Epithelial cell of esophagus (primary cell): Measurements from ENCODE around the gene PCDH1.
A peak's percentile ranks its signal among the peaks of the same experiment; 100 is the strongest.

Source experiments
- DNase-seq: peaks from one replicate; pipeline ENCODE4 v3.0.0; 2010; ENCODE audit warnings: low read depth
- H3K4me3 ChIP-seq: 2 replicates; pipeline ENCODE4 v1.5.1; 2011; ENCODE audit warnings: mild to moderate bottlenecking, low read length, control low read depth
- TF ChIP-seq, protein P1 (sequence below): IDR thresholded peaks from 2 replicates; pipeline ENCODE4 v1.5.1; 2011; ENCODE audit warnings: low read depth, mild to moderate bottlenecking, low read length, control low read depth, inconsistent platforms; ENCODE audit not compliant: insufficient read depth; ENCODE audit errors: missing control alignments

The PCDH1 gene

DNA sequence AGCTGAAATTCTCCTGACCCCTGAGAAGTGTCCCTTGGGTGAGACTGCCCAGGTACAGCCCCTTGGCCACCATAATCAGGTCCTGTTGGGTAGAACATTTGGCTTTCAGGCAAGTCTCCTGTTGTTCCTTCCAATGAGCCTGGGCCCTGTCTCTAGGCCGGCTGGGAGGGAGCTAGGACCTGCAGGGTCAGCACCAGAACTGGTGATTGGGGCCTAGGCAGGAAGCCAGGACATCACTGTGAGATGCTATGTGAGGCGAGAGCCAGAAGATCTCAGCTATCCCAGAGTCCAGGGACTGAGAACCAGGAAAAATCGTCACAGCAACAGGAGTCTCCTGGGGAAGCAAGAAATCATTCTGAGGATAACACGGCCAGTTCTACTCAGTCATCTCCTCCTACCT lies 51.5 kb downstream of the PCDH1 start:
- H3K4me3 ChIP-seq: no peak overlapping the region
- no peak for DNase-seq
- TF ChIP-seq, protein P1, sequence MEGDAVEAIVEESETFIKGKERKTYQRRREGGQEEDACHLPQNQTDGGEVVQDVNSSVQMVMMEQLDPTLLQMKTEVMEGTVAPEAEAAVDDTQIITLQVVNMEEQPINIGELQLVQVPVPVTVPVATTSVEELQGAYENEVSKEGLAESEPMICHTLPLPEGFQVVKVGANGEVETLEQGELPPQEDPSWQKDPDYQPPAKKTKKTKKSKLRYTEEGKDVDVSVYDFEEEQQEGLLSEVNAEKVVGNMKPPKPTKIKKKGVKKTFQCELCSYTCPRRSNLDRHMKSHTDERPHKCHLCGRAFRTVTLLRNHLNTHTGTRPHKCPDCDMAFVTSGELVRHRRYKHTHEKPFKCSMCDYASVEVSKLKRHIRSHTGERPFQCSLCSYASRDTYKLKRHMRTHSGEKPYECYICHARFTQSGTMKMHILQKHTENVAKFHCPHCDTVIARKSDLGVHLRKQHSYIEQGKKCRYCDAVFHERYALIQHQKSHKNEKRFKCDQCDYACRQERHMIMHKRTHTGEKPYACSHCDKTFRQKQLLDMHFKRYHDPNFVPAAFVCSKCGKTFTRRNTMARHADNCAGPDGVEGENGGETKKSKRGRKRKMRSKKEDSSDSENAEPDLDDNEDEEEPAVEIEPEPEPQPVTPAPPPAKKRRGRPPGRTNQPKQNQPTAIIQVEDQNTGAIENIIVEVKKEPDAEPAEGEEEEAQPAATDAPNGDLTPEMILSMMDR: no peak

DNA sequence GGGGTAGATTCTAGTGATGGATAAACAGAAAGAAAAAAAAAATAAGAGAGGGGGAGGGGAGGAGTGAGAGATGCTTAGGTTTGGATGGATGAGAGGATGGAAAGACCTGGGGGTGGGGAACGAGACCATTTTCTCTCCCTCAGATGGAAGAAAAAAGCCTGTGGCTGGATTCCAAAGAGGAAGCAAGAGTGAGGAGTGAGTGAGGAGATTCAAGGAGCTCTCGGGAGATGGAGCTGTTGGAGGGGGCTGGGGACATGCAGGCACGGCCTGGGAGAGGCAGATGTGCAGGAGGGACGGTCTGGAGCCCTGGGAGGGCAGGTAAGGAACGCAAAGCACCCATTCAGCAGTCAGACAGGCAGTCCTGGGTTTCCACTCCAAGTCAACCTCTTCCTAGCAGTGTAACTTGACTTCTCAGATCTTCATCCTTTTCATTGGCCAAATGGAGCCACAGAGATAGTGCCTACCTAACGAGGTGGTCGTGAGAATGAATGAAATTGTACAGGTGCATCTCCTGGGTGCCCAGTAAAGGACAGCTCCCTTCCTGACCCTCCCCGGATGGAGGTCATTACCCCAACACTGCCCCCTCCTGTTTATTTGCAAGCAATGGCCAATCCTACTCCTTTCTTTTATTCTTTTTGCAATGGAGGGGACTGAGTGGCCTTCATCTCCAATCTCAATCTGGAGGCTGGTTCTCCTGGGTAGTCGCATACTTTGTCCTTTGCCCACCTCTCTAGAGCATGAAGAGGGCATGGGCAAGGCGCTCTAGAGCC lies 52.2 kb downstream of the PCDH1 start:
- DNase-seq: peak; percentile 14
- H3K4me3 ChIP-seq: no peak overlapping the region
- TF ChIP-seq, protein P1: peak; percentile 24

- TF ChIP-seq, protein P1: no peak
Measured at GRCh38 chr5:141825241-141825671, 53.0 kb downstream of the PCDH1 start.

GRCh38 chr5:141824717-141825116 lies 53.5 kb downstream of the PCDH1 start:
- no peak for DNase-seq
- H3K4me3 ChIP-seq: no peak overlapping the region
- TF ChIP-seq, protein P1: no peak

More at GRCh38 chr5:141825241-141825671, 53.0 kb downstream of the PCDH1 start:
- H3K4me3 ChIP-seq: no peak overlapping the region
- no peak for DNase-seq

GRCh38 chr5:141823056-141823455 lies 55.2 kb downstream of the PCDH1 start:
- H3K4me3 ChIP-seq: no peak overlapping the region
- TF ChIP-seq, protein P1: no peak
- no peak for DNase-seq

- peak; percentile 8 for DNase-seq
- H3K4me3 ChIP-seq: no peak overlapping the region
- TF ChIP-seq, protein P1: no peak
Measured at GRCh38 chr5:141822144-141822543, 56.1 kb downstream of the PCDH1 start.
